ENCODE data around the gene ATPAF2.

DNA sequence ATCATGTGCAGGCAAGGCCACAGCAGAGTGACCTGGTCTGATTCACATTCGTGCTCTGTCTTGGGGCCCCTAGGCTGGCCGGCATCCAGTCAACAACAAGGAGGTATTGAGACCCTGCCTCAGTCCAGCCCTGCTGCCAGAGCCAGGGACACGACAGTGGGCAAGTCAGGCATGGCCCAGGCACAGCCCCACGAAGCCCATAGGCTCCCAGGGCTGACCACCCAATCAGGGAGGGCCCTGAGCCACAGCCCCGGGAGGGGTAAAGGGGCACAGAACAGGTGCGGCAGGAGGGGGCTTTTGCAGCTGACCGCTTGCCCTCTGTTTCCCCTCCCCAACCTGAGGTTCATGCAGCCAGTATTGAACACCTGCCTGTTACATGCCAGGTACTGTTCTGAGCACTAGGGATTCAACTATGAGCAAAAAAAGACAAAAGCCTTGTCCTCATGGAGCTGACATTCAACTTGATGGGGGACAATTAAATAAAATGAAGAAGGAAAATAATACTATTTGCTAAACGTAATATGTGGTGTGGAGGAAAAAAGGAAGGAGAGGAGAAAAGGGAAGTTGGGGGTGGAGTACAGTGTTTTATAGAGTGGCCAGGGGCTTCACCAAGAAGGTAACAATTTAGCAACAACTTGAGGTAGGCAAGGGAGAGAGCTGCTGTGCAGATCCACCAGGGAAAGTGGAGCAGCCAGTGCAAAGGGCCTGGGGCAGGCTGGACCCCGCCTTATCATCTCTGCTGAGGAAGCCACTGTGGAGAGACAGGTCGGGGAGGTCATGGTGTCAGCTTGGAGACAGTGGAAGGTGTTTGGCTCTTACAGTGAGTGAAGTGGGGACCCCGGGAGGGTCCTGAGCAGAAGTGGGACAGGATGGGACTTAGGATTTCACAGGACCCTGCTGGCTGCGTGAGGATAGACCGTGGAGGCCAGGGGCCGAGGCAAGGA lies 60.2 kb downstream of the ATPAF2 start:
- TF ChIP-seq, protein P1, sequence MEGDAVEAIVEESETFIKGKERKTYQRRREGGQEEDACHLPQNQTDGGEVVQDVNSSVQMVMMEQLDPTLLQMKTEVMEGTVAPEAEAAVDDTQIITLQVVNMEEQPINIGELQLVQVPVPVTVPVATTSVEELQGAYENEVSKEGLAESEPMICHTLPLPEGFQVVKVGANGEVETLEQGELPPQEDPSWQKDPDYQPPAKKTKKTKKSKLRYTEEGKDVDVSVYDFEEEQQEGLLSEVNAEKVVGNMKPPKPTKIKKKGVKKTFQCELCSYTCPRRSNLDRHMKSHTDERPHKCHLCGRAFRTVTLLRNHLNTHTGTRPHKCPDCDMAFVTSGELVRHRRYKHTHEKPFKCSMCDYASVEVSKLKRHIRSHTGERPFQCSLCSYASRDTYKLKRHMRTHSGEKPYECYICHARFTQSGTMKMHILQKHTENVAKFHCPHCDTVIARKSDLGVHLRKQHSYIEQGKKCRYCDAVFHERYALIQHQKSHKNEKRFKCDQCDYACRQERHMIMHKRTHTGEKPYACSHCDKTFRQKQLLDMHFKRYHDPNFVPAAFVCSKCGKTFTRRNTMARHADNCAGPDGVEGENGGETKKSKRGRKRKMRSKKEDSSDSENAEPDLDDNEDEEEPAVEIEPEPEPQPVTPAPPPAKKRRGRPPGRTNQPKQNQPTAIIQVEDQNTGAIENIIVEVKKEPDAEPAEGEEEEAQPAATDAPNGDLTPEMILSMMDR (IDR thresholded peaks at IDR 0.05; ENCODE audit: low read length): no peak
- TF ChIP-seq EZH2 (IDR thresholded peaks at IDR 0.05; ENCODE audit: borderline replicate concordance, low read length): no peak

Data from OCI-LY1 (cell line).